ENCODE measurements around the gene CEL. TPM values are rescaled to one million over a fixed set of nuclear protein-coding genes. Genes with fewer than 3 reads are reported as not detected.
A peak's percentile ranks its signal among the peaks of the same experiment; 100 is the strongest.

The CEL gene
- total RNA-seq, 1 experiment from 2014 or later: 0.19 TPM

GRCh38 chr9:133043449-133044035 lies 18.2 kb upstream of the CEL start:
- H3K4me2 ChIP-seq (ENCODE audit: low read depth, low read length, poor library complexity, severe bottlenecking): no peak overlapping the region
- no peaks in the 10 kb centered on the region for H3K4me1 ChIP-seq (ENCODE audit: low read length)
- H3K9me3 ChIP-seq (ENCODE audit: low read length): no peaks in the 10 kb centered on the region
- DNase-seq: no peak
- H3K4me3 ChIP-seq (ENCODE audit: low read length): no peak overlapping the region
- no peak overlapping the region for H2AFZ ChIP-seq (ENCODE audit: low read length)
- no peaks in the 10 kb centered on the region for H3K27me3 ChIP-seq (ENCODE audit: low read length)
- H4K20me1 ChIP-seq (ENCODE audit: insufficient read depth, low read depth, low read length): 0 out of 2 replicates have a peak, but pooled peaks cover 11% of the 10 kb centered on the region
- H3K9me2 ChIP-seq (replicated peaks; ENCODE audit: insufficient read depth, low read length): no peaks in the 10 kb centered on the region
- peaks cover 30% of the 10 kb centered on the region for H3K79me2 ChIP-seq (ENCODE audit: low read length)
- peaks cover 13% of the 10 kb centered on the region; the same call in 1 of the 2 replicates for H3K36me3 ChIP-seq (ENCODE audit: insufficient read depth, low read length)
- H3K27ac ChIP-seq (ENCODE audit: low read length): no peak overlapping the region
- no peak overlapping the region for H3K9ac ChIP-seq (ENCODE audit: low read length)

- Histone ChIP-seq H3K27me3 (ENCODE audit: low read length) (no peaks in the 10 kb centered on the region), H3K36me3 (ENCODE audit: insufficient read depth, low read length) (peaks cover 13% of the 10 kb centered on the region; the same call in 1 of the 2 replicates), H3K4me2 (ENCODE audit: low read depth, low read length, poor library complexity, severe bottlenecking) (no peak overlapping the region), H3K4me1 (ENCODE audit: low read length) (no peaks in the 10 kb centered on the region), H3K9me2 (replicated peaks; ENCODE audit: insufficient read depth, low read length) (no peaks in the 10 kb centered on the region), H3K9me3 (ENCODE audit: low read length) (no peaks in the 10 kb centered on the region), H2AFZ (ENCODE audit: low read length) (no peak overlapping the region), H4K20me1 (ENCODE audit: insufficient read depth, low read depth, low read length) (0 out of 2 replicates have a peak, but pooled peaks cover 14% of the 10 kb centered on the region), H3K79me2 (ENCODE audit: low read length) (peaks cover 27% of the 10 kb centered on the region), H3K9ac (ENCODE audit: low read length) (no peak overlapping the region), H3K27ac (ENCODE audit: low read length) (no peak overlapping the region), H3K4me3 (ENCODE audit: low read length) (no peak overlapping the region)
- DNase-seq: no peak
Observed at GRCh38 chr9:133044125-133044524, 17.7 kb upstream of the CEL start.

GRCh38 chr9:133044661-133045060 lies 17.1 kb upstream of the CEL start:
- Histone ChIP-seq H3K9me2 (replicated peaks; ENCODE audit: insufficient read depth, low read length) (no peaks in the 10 kb centered on the region), H4K20me1 (ENCODE audit: insufficient read depth, low read depth, low read length) (0 out of 2 replicates have a peak, but pooled peaks cover 12% of the 10 kb centered on the region), H3K9me3 (ENCODE audit: low read length) (no peaks in the 10 kb centered on the region), H3K4me2 (ENCODE audit: low read depth, low read length, poor library complexity, severe bottlenecking) (no peak overlapping the region), H3K79me2 (ENCODE audit: low read length) (peaks cover 22% of the 10 kb centered on the region), H3K36me3 (ENCODE audit: insufficient read depth, low read length) (peaks cover 13% of the 10 kb centered on the region; the same call in 1 of the 2 replicates), H3K27ac (ENCODE audit: low read length) (no peak overlapping the region), H3K4me1 (ENCODE audit: low read length) (no peaks in the 10 kb centered on the region), H3K9ac (ENCODE audit: low read length) (no peak overlapping the region), H3K4me3 (ENCODE audit: low read length) (no peak overlapping the region), H3K27me3 (ENCODE audit: low read length) (no peaks in the 10 kb centered on the region), H2AFZ (ENCODE audit: low read length) (no peak overlapping the region)
- no peak for DNase-seq

GRCh38 chr9:133045132-133045531 lies 16.6 kb upstream of the CEL start:
- no peaks in the 10 kb centered on the region for H3K27me3 ChIP-seq (ENCODE audit: low read length)
- no peaks in the 10 kb centered on the region for H3K4me1 ChIP-seq (ENCODE audit: low read length)
- H3K27ac ChIP-seq (ENCODE audit: low read length): no peak overlapping the region
- no peak overlapping the region for H3K9ac ChIP-seq (ENCODE audit: low read length)
- peaks cover 18% of the 10 kb centered on the region for H3K79me2 ChIP-seq (ENCODE audit: low read length)
- no peaks in the 10 kb centered on the region for H3K9me2 ChIP-seq (replicated peaks; ENCODE audit: insufficient read depth, low read length)
- H4K20me1 ChIP-seq (ENCODE audit: insufficient read depth, low read depth, low read length): 0 out of 2 replicates have a peak, but pooled peaks cover 7% of the 10 kb centered on the region
- DNase-seq: no peak
- no peaks in the 10 kb centered on the region for H3K9me3 ChIP-seq (ENCODE audit: low read length)
- no peak overlapping the region for H3K4me2 ChIP-seq (ENCODE audit: low read depth, low read length, poor library complexity, severe bottlenecking)
- H3K36me3 ChIP-seq (ENCODE audit: insufficient read depth, low read length): peaks cover 15% of the 10 kb centered on the region; the same call in 1 of the 2 replicates
- no peak overlapping the region for H2AFZ ChIP-seq (ENCODE audit: low read length)
- H3K4me3 ChIP-seq (ENCODE audit: low read length): no peak overlapping the region

- Histone ChIP-seq H4K20me1 (ENCODE audit: insufficient read depth, low read depth, low read length) (0 out of 2 replicates have a peak, but pooled peaks cover 4% of the 10 kb centered on the region), H2AFZ (ENCODE audit: low read length) (no peak overlapping the region), H3K27me3 (ENCODE audit: low read length) (no peaks in the 10 kb centered on the region), H3K9me3 (ENCODE audit: low read length) (no peaks in the 10 kb centered on the region), H3K4me2 (ENCODE audit: low read depth, low read length, poor library complexity, severe bottlenecking) (no peak overlapping the region), H3K79me2 (ENCODE audit: low read length) (peaks cover 7% of the 10 kb centered on the region), H3K4me1 (ENCODE audit: low read length) (no peaks in the 10 kb centered on the region), H3K9ac (ENCODE audit: low read length) (no peak overlapping the region), H3K27ac (ENCODE audit: low read length) (no peak overlapping the region), H3K36me3 (ENCODE audit: insufficient read depth, low read length) (peaks cover 16% of the 10 kb centered on the region; the same call in 1 of the 2 replicates), H3K4me3 (ENCODE audit: low read length) (no peak overlapping the region), H3K9me2 (replicated peaks; ENCODE audit: insufficient read depth, low read length) (no peaks in the 10 kb centered on the region)
- DNase-seq: no peak
Observed at GRCh38 chr9:133046196-133046899, 15.4 kb upstream of the CEL start.

- H3K9me2 ChIP-seq (replicated peaks; ENCODE audit: insufficient read depth, low read length): no peaks in the 10 kb centered on the region
- no peak overlapping the region for H3K27ac ChIP-seq (ENCODE audit: low read length)
- H3K9me3 ChIP-seq (ENCODE audit: low read length): no peaks in the 10 kb centered on the region
- H2AFZ ChIP-seq (ENCODE audit: low read length): no peak overlapping the region
- H3K9ac ChIP-seq (ENCODE audit: low read length): no peak overlapping the region
- no peaks in the 10 kb centered on the region for H3K4me1 ChIP-seq (ENCODE audit: low read length)
- peaks cover 13% of the 10 kb centered on the region; the same call in 1 of the 2 replicates for H3K36me3 ChIP-seq (ENCODE audit: insufficient read depth, low read length)
- no peaks in the 10 kb centered on the region for H3K27me3 ChIP-seq (ENCODE audit: low read length)
- 0 out of 2 replicates have a peak, but pooled peaks cover 4% of the 10 kb centered on the region for H4K20me1 ChIP-seq (ENCODE audit: insufficient read depth, low read depth, low read length)
- H3K4me3 ChIP-seq (ENCODE audit: low read length): no peak overlapping the region
- H3K79me2 ChIP-seq (ENCODE audit: low read length): peaks cover 2% of the 10 kb centered on the region
- no peak for DNase-seq
- no peak overlapping the region for H3K4me2 ChIP-seq (ENCODE audit: low read depth, low read length, poor library complexity, severe bottlenecking)
Observed at GRCh38 chr9:133046900-133047295, 14.9 kb upstream of the CEL start.

- no peak overlapping the region for H3K4me3 ChIP-seq (ENCODE audit: low read length)
- H4K20me1 ChIP-seq (ENCODE audit: insufficient read depth, low read depth, low read length): 0 out of 2 replicates have a peak, but pooled peaks cover 4% of the 10 kb centered on the region
- no peaks in the 10 kb centered on the region for H3K27me3 ChIP-seq (ENCODE audit: low read length)
- no peak overlapping the region for H3K27ac ChIP-seq (ENCODE audit: low read length)
- no peaks in the 10 kb centered on the region; the same call in 1 of the 2 replicates for H3K79me2 ChIP-seq (ENCODE audit: low read length)
- peak; percentile 76 for DNase-seq
- no peaks in the 10 kb centered on the region for H3K4me1 ChIP-seq (ENCODE audit: low read length)
- H2AFZ ChIP-seq (ENCODE audit: low read length): no peak overlapping the region
- H3K9me2 ChIP-seq (replicated peaks; ENCODE audit: insufficient read depth, low read length): no peaks in the 10 kb centered on the region
- H3K9ac ChIP-seq (ENCODE audit: low read length): no peak overlapping the region
- H3K36me3 ChIP-seq (ENCODE audit: insufficient read depth, low read length): peaks cover 9% of the 10 kb centered on the region; the same call in 1 of the 2 replicates
- H3K4me2 ChIP-seq (ENCODE audit: low read depth, low read length, poor library complexity, severe bottlenecking): no peak overlapping the region
- no peaks in the 10 kb centered on the region for H3K9me3 ChIP-seq (ENCODE audit: low read length)
Observed at GRCh38 chr9:133048595-133048994, 13.2 kb upstream of the CEL start.

GRCh38 chr9:133049043-133049442 lies 12.7 kb upstream of the CEL start:
- H3K4me3 ChIP-seq (ENCODE audit: low read length): no peak overlapping the region

More at GRCh38 chr9:133049043-133049442, 12.7 kb upstream of the CEL start:
- Histone ChIP-seq H3K9ac (ENCODE audit: low read length) (no peak overlapping the region), H3K9me2 (replicated peaks; ENCODE audit: insufficient read depth, low read length) (no peaks in the 10 kb centered on the region), H2AFZ (ENCODE audit: low read length) (no peak overlapping the region), H3K79me2 (ENCODE audit: low read length) (no peaks in the 10 kb centered on the region; the same call in 1 of the 2 replicates), H3K27ac (ENCODE audit: low read length) (no peak overlapping the region), H3K9me3 (ENCODE audit: low read length) (no peaks in the 10 kb centered on the region), H3K4me1 (ENCODE audit: low read length) (no peaks in the 10 kb centered on the region), H3K36me3 (ENCODE audit: insufficient read depth, low read length) (peaks cover 9% of the 10 kb centered on the region; the same call in 1 of the 2 replicates), H3K4me2 (ENCODE audit: low read depth, low read length, poor library complexity, severe bottlenecking) (no peak overlapping the region), H4K20me1 (ENCODE audit: insufficient read depth, low read depth, low read length) (0 out of 2 replicates have a peak, but pooled peaks cover 4% of the 10 kb centered on the region), H3K27me3 (ENCODE audit: low read length) (no peaks in the 10 kb centered on the region)
- no peak for DNase-seq
